ENCODE data around the gene ZNF385A.

GRCh38 chr12:54341378-54342300 lies 42.9 kb downstream of the ZNF385A start:
- TF ChIP-seq ZNF248 (tag by site-specific recombination; IDR thresholded peaks at IDR 0.05) (no peak), CTCF (tag by site-specific recombination; IDR thresholded peaks at IDR 0.05) (no peak), HOXA7 (CRISPR knock-in tag; IDR thresholded peaks at IDR 0.05; ENCODE audit: borderline replicate concordance) (no peak), ZNF473 (tag by site-specific recombination; IDR thresholded peaks at IDR 0.05) (no peak), ZNF140 (tag by site-specific recombination; IDR thresholded peaks at IDR 0.05) (no peak), ZNF701 (tag by site-specific recombination; IDR thresholded peaks at IDR 0.05) (no peak), ZNF501 (tag by site-specific recombination; IDR thresholded peaks at IDR 0.05) (no peak)
- TF ChIP-seq, protein P1, sequence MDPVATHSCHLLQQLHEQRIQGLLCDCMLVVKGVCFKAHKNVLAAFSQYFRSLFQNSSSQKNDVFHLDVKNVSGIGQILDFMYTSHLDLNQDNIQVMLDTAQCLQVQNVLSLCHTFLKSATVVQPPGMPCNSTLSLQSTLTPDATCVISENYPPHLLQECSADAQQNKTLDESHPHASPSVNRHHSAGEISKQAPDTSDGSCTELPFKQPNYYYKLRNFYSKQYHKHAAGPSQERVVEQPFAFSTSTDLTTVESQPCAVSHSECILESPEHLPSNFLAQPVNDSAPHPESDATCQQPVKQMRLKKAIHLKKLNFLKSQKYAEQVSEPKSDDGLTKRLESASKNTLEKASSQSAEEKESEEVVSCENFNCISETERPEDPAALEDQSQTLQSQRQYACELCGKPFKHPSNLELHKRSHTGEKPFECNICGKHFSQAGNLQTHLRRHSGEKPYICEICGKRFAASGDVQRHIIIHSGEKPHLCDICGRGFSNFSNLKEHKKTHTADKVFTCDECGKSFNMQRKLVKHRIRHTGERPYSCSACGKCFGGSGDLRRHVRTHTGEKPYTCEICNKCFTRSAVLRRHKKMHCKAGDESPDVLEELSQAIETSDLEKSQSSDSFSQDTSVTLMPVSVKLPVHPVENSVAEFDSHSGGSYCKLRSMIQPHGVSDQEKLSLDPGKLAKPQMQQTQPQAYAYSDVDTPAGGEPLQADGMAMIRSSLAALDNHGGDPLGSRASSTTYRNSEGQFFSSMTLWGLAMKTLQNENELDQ (tag by site-specific recombination; IDR thresholded peaks at IDR 0.05; ENCODE audit: low read depth) = no peak
- TF ChIP-seq, protein P2, sequence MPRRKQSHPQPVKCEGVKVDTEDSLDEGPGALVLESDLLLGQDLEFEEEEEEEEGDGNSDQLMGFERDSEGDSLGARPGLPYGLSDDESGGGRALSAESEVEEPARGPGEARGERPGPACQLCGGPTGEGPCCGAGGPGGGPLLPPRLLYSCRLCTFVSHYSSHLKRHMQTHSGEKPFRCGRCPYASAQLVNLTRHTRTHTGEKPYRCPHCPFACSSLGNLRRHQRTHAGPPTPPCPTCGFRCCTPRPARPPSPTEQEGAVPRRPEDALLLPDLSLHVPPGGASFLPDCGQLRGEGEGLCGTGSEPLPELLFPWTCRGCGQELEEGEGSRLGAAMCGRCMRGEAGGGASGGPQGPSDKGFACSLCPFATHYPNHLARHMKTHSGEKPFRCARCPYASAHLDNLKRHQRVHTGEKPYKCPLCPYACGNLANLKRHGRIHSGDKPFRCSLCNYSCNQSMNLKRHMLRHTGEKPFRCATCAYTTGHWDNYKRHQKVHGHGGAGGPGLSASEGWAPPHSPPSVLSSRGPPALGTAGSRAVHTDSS (tag by site-specific recombination; IDR thresholded peaks at IDR 0.05) = no peak
